H1 (cell line): ENCODE data around the gene INPP5A. TPM values are rescaled to one million over a fixed set of nuclear protein-coding genes. Genes with fewer than 3 reads are reported as not detected.

Source experiments
- CTCF ChIA-PET: fragments of 300-600 bp; sonication (Branson Sonifier 250); formaldehyde crosslinking; loops from one replicate; lab custom pipeline; 2021; ENCODE audit not compliant: partially characterized antibody; lab: Charles Lee
- POLR2A ChIA-PET: fragments of 300-600 bp; sonication (Branson Sonifier 250); formaldehyde crosslinking; loops from one replicate; lab custom pipeline; 2021; ENCODE audit warnings: inconsistent platforms; ENCODE audit not compliant: partially characterized antibody; lab: Charles Lee
- DNase-seq, 2 experiments: peaks; one replicate each; pipeline versions ENCODE4 v3.0.0 to v3.0.0-alpha.2; 2010 to 2022; ENCODE audit warnings: low spot score in 2 of 2, low read depth in 1 of 2, mixed read lengths in 1 of 2
- FAIRE-seq: peaks from 2 replicates; lab custom pipeline; 2011; peaks lifted over from hg19 to GRCh38; lab: Jason Lieb, UNC
- H2AFZ ChIP-seq: 2 replicates; pipeline ENCODE4 v1.8.1; 2012; ENCODE audit warnings: low read length, inconsistent platforms
- H2AK5ac ChIP-seq: 2 replicates; pipeline ENCODE4 v1.6.1; 2013; ENCODE audit warnings: low read depth, low read length
- H2BK120ac ChIP-seq: replicated peaks from 2 replicates; pipeline ENCODE3; 2013; ENCODE audit warnings: low read depth, low read length, inconsistent platforms
- H2BK12ac ChIP-seq: 2 replicates; pipeline ENCODE4 v1.6.1; 2013; ENCODE audit warnings: low read depth, low read length
- H2BK15ac ChIP-seq: 2 replicates; pipeline ENCODE4 v1.6.1; 2013; ENCODE audit warnings: low read length
- H2BK20ac ChIP-seq: 2 replicates; pipeline ENCODE4 v1.6.1; 2013; ENCODE audit warnings: low read length
- H2BK5ac ChIP-seq: 2 replicates; pipeline ENCODE4 v1.6.1; 2013; ENCODE audit warnings: low read depth, low read length
- H3K14ac ChIP-seq: 2 replicates; pipeline ENCODE4 v1.6.1; 2013; ENCODE audit warnings: inconsistent platforms; ENCODE audit not compliant: insufficient read length
- H3K18ac ChIP-seq: 2 replicates; pipeline ENCODE4 v1.6.1; 2013; ENCODE audit warnings: low read length; ENCODE audit errors: extremely low read depth
- H3K23ac ChIP-seq: 2 replicates; pipeline ENCODE4 v1.6.1; 2013; ENCODE audit warnings: inconsistent platforms; ENCODE audit not compliant: insufficient read length
- H3K23me2 ChIP-seq: 2 replicates; pipeline ENCODE4 v1.6.1; 2013; ENCODE audit warnings: low read depth, low read length
- H3K27ac ChIP-seq: 2 replicates; pipeline ENCODE4 v1.6.1; 2011; ENCODE audit warnings: low read depth, low read length, inconsistent platforms
- H3K27me3 ChIP-seq, 4 experiments: replicated peaks in 1 of 4; 1 replicate in 1 of 4; 2 replicates in 3 of 4; pipeline versions ENCODE4 v1.6.1 to v1.8.1; 2011 to 2013; ENCODE audit warnings: low read length in 3 of 4, mild to moderate bottlenecking in 3 of 4, inconsistent platforms in 2 of 4, mixed read lengths in 2 of 4, moderate library complexity in 1 of 4; ENCODE audit not compliant: control insufficient read depth in 3 of 4, insufficient read depth in 3 of 4; ENCODE audit errors: extremely low read depth in 1 of 4
- H3K36me3 ChIP-seq, 4 experiments: 2 replicates each; pipeline versions ENCODE4 v1.6.1 to v1.8.1; 2011 to 2013; ENCODE audit warnings: mild to moderate bottlenecking in 4 of 4, low read length in 3 of 4, moderate library complexity in 2 of 4, control low read depth in 1 of 4, inconsistent platforms in 1 of 4; ENCODE audit not compliant: insufficient read depth in 4 of 4, control insufficient read depth in 2 of 4
- H3K4ac ChIP-seq: replicated peaks from 2 replicates; pipeline ENCODE3; 2013; ENCODE audit warnings: low read length, low read depth, mixed read lengths, inconsistent platforms; ENCODE audit not compliant: insufficient read length
- H3K4me1 ChIP-seq, 4 experiments: replicated peaks in 1 of 4; 1 replicate in 1 of 4; 2 replicates in 3 of 4; pipeline versions ENCODE4 v1.6.1 to v1.8.1; 2011 to 2013; ENCODE audit warnings: low read length in 3 of 4, inconsistent platforms in 2 of 4, mixed read lengths in 1 of 4; ENCODE audit not compliant: insufficient read depth in 4 of 4, control insufficient read depth in 3 of 4
- H3K4me2 ChIP-seq, 2 experiments: 2 replicates each; pipeline versions ENCODE4 v1.6.1 to v1.8.1; 2011 to 2013; ENCODE audit warnings: low read depth in 2 of 2, low read length in 2 of 2, control low read depth in 1 of 2, inconsistent platforms in 1 of 2, mild to moderate bottlenecking in 1 of 2; ENCODE audit not compliant: insufficient read depth in 1 of 2
- H3K4me3 ChIP-seq, 4 experiments: fragments of 200-600, 300-600 bp in 1 of 4; sonication (generic), shearing (Covaris generic), sonication (Bioruptor Twin) in 1 of 4; 2 replicates each; pipeline versions ENCODE4 v1.5.1 to v1.8.1; 2011 to 2016; ENCODE audit warnings: low read length in 4 of 4, low read depth in 3 of 4, control low read depth in 2 of 4, inconsistent platforms in 2 of 4, mild to moderate bottlenecking in 2 of 4, mixed read lengths in 1 of 4, moderate library complexity in 1 of 4; ENCODE audit not compliant: insufficient read depth in 2 of 4; ENCODE audit errors: extremely low read depth in 1 of 4
- H3K56ac ChIP-seq: replicated peaks from 2 replicates; pipeline ENCODE3; 2013; ENCODE audit warnings: low read depth, mild to moderate bottlenecking, mixed read lengths, low read length, inconsistent platforms; ENCODE audit not compliant: insufficient read length
- H3K79me1 ChIP-seq: 2 replicates; pipeline ENCODE4 v1.6.1; 2013; ENCODE audit warnings: low read depth, low read length, control low read depth
- H3K79me2 ChIP-seq, 2 experiments: 2 replicates each; pipeline versions ENCODE4 v1.6.1 to v1.8.1; 2012 to 2013; ENCODE audit warnings: low read length in 2 of 2, mild to moderate bottlenecking in 2 of 2, inconsistent platforms in 1 of 2; ENCODE audit not compliant: insufficient read depth in 2 of 2, control insufficient read depth in 1 of 2
- H3K9ac ChIP-seq, 4 experiments: replicated peaks in 1 of 4; 1 replicate in 1 of 4; 2 replicates in 3 of 4; pipeline versions ENCODE4 v1.6.1 to v1.8.1; 2011 to 2013; ENCODE audit warnings: low read depth in 3 of 4, low read length in 3 of 4, control low read depth in 2 of 4, mild to moderate bottlenecking in 2 of 4, moderate library complexity in 2 of 4, inconsistent platforms in 1 of 4; ENCODE audit errors: extremely low read depth in 1 of 4
- H3K9me3 ChIP-seq, 2 experiments: 2 replicates each; pipeline versions ENCODE4 v1.6.1 to v1.8.1; 2012 to 2013; ENCODE audit warnings: mild to moderate bottlenecking in 2 of 2, moderate library complexity in 2 of 2, control low read depth in 1 of 2, inconsistent platforms in 1 of 2, low read depth in 1 of 2, low read length in 1 of 2, mixed read lengths in 1 of 2; ENCODE audit not compliant: insufficient read depth in 2 of 2
- H4K20me1 ChIP-seq, 2 experiments: replicated peaks in 1 of 2; 2 replicates each; pipeline versions ENCODE3 to v1.8.1; 2011 to 2013; ENCODE audit warnings: inconsistent platforms in 2 of 2, low read length in 2 of 2, mild to moderate bottlenecking in 1 of 2; ENCODE audit not compliant: insufficient read depth in 2 of 2, control insufficient read depth in 1 of 2
- H4K5ac ChIP-seq: 2 replicates; pipeline ENCODE4 v1.6.1; 2013; ENCODE audit warnings: low read length, low read depth, mixed read lengths, inconsistent platforms; ENCODE audit not compliant: insufficient read length
- H4K8ac ChIP-seq: 2 replicates; pipeline ENCODE4 v1.8.0; 2013; ENCODE audit warnings: mild to moderate bottlenecking, moderate library complexity, low read length, inconsistent platforms; ENCODE audit not compliant: insufficient read depth; ENCODE audit errors: extremely low read depth
- H4K91ac ChIP-seq: replicated peaks from 2 replicates; pipeline ENCODE3; 2013; ENCODE audit warnings: low read length, mixed read lengths, inconsistent platforms; ENCODE audit not compliant: insufficient read length
- HDAC6 ChIP-seq: IDR thresholded peaks from one replicate; pipeline ENCODE4 v1.7.1; 2012; ENCODE audit warnings: low read depth, mild to moderate bottlenecking, inconsistent platforms, low read length, moderate library complexity
- PHF8 ChIP-seq: fragments of 200-600 bp; sonication (generic); conservative IDR thresholded peaks from 2 replicates; pipeline ENCODE4 v1.7.1; 2012; ENCODE audit warnings: low read depth, mild to moderate bottlenecking, inconsistent platforms, low read length, moderate library complexity
- SIN3A ChIP-seq, 2 experiments: IDR thresholded peaks in 1 of 2; conservative IDR thresholded peaks in 1 of 2; 2 replicates each; pipeline ENCODE4 v1.6.1; 2011 to 2012; ENCODE audit warnings: low read length in 2 of 2, improper control_type of control experiment in 1 of 2, low read depth in 1 of 2, mild to moderate bottlenecking in 1 of 2
- WGBS, 2 experiments: shearing (Covaris generic) in 1 of 2; methylation state at CpG; one replicate each; pipeline versions ENCODE4 v1.1.6 to v1.1.7; 2013 to 2015; ENCODE audit warnings: low lambda C conversion rate in 2 of 2, mixed read lengths in 2 of 2, inconsistent platforms in 1 of 2, low coverage in 1 of 2, missing lambda C conversion rate in 1 of 2; ENCODE audit not compliant: insufficient replicate concordance in 2 of 2, insufficient coverage in 1 of 2, insufficient read length in 1 of 2; ENCODE audit errors: extremely low coverage in 1 of 2, missing lambda C conversion rate in 1 of 2; 5-methylcytosine and 5-hydroxymethylcytosine counted together
- polyA plus RNA-seq, 7 experiments: library from polyadenylated mRNA; depleted of rRNA in 3 of 7; stranded (reverse) in 5 of 7; unstranded in 2 of 7; fragments of >200 nt in 5 of 7; fragments of 200-250 nt in 2 of 7; gene quantifications; 1 replicate in 5 of 7; 2 replicates in 1 of 7; 4 replicates in 1 of 7; pipeline versions ENCODE4 v1.2.1 to v1.2.3, GENCODE V29; 2011 to 2013; ENCODE audit warnings: missing spikeins in 2 of 7, mixed read lengths in 2 of 7
- total RNA-seq: library from RNA; stranded (reverse); fragmentation: NEBNext Ultra II Directional; extraction: Animal tissue kit (Norgen Biotek cat#: 25700); gene quantifications from 2 replicates; pipeline ENCODE4 v1.2.1, GENCODE V29; 2021

Gene INPP5A
- total and polyA plus RNA-seq, 2 of the 8 experiments (the other 6 are each of a cell fraction or from before 2014, with no cell fraction given) = 19.7 to 27.5 TPM

GRCh38 chr10:132726951-132727350 lies 189.4 kb downstream of the INPP5A start:
- H3K36me3 ChIP-seq = no peaks in the 10 kb centered on the region
- H3K4me3 ChIP-seq = no peak overlapping the region
- peaks cover 1 to 4% of the 10 kb centered on the region in 2 experiments for H4K20me1 ChIP-seq
- no peak overlapping the region for H2BK5ac ChIP-seq
- H3K4me1 ChIP-seq = no peaks in the 10 kb centered on the region; a peak in 1 of 7 replicates
- H3K14ac ChIP-seq = no peak overlapping the region
- DNase-seq = no peak
- H3K79me1 ChIP-seq = no peaks in the 10 kb centered on the region
- no peak overlapping the region for H2BK20ac ChIP-seq
- H3K56ac ChIP-seq = no peak overlapping the region
- H3K9me3 ChIP-seq = no peaks in the 10 kb centered on the region
- H3K18ac ChIP-seq = no peak overlapping the region
- no peak overlapping the region for H4K8ac ChIP-seq
- H3K23ac ChIP-seq = no peak overlapping the region
- H4K5ac ChIP-seq = no peak overlapping the region
- CTCF ChIA-PET = no interaction called here
- H3K23me2 ChIP-seq = no peaks in the 10 kb centered on the region
- H2BK15ac ChIP-seq = no peak overlapping the region
- TF ChIP-seq SIN3A (conservative IDR thresholded peaks at IDR 0.05 in 1 of 2, IDR thresholded peaks at IDR 0.05 in 1 of 2; ENCODE audit: low read depth in 1 of 2, low read length in 2 of 2) = no peak
- TF ChIP-seq PHF8 = no peak
- TF ChIP-seq HDAC6 = no peak
- TF ChIP-seq, all 59 proteins: peak for 0
- no peak overlapping the region for H3K9ac ChIP-seq
- no peak for FAIRE-seq
- H2BK120ac ChIP-seq = no peak overlapping the region
- H4K91ac ChIP-seq = no peak overlapping the region
- 92% methylated on average over 19 of the region's 19 CpGs; no CpG with 5 or more reads in 1 of the 2 experiments for WGBS, 2 experiments
- H3K4me2 ChIP-seq = no peak overlapping the region
- H3K27ac ChIP-seq = no peak overlapping the region
- POLR2A ChIA-PET = no interaction called here
- H3K27me3 ChIP-seq = 0 out of 7 replicates have a peak, but pooled peaks cover 0 to 2% (median 0%) of the 10 kb centered on the region in 4 experiments
- no peaks in the 10 kb centered on the region for H3K79me2 ChIP-seq
- H2BK12ac ChIP-seq = no peak overlapping the region
- no peak overlapping the region for H2AFZ ChIP-seq
- H2AK5ac ChIP-seq = no peak overlapping the region
- H3K4ac ChIP-seq = no peak overlapping the region
